Measurements from ENCODE around the gene RNF115. TPM values are rescaled to one million over a fixed set of nuclear protein-coding genes. Genes with fewer than 3 reads are reported as not detected.

Gene RNF115
- total RNA-seq, 1 donor from 2014 or later = 15.3 TPM

- Histone ChIP-seq H3K27me3 (ENCODE audit: insufficient read depth, low read length) (no peaks in the 10 kb centered on the region), H3K4me2 (ENCODE audit: low read length) (no peak overlapping the region), H3K4me1 (ENCODE audit: insufficient read depth, low read length) (peaks cover 8% of the 10 kb centered on the region), H3K79me2 (ENCODE audit: insufficient read depth, low read length) (no peaks in the 10 kb centered on the region), H3K36me3 (ENCODE audit: insufficient read depth, low read length) (no peaks in the 10 kb centered on the region), H4K20me1 (ENCODE audit: insufficient read depth, low read length) (no peaks in the 10 kb centered on the region), H2AFZ (ENCODE audit: low read depth, low read length) (no peak overlapping the region), H3K27ac (ENCODE audit: low read depth, low read length) (no peak overlapping the region), H3K4me3 (ENCODE audit: insufficient read depth, low read depth, low read length) (no peak overlapping the region), H3K9ac (ENCODE audit: low read length) (no peak overlapping the region), H3K9me3 (ENCODE audit: insufficient read depth, low read depth, low read length) (no peaks in the 10 kb centered on the region)
- no peak for TF ChIP-seq EZH2 (IDR thresholded peaks at IDR 0.05; ENCODE audit: insufficient read depth, low read length)
- TF ChIP-seq CTCF (IDR thresholded peaks at IDR 0.05; ENCODE audit: insufficient read depth, low read depth, low read length) = no peak
- DNase-seq (ENCODE audit: low read depth) = no peak
- no peak for FAIRE-seq
- H3K4me1 Mint-ChIP-seq (ENCODE audit: low read depth, unreplicated experiment) = peaks cover 19% of the 10 kb centered on the region
- H3K36me3 Mint-ChIP-seq (ENCODE audit: low read depth, unreplicated experiment) = no peaks in the 10 kb centered on the region
- H3K9me3 Mint-ChIP-seq (ENCODE audit: unreplicated experiment) = no peaks in the 10 kb centered on the region
- H3K27ac Mint-ChIP-seq (ENCODE audit: unreplicated experiment) = no peak overlapping the region
- no peak overlapping the region for H3K4me3 Mint-ChIP-seq (ENCODE audit: unreplicated experiment)
- H3K27me3 Mint-ChIP-seq (ENCODE audit: low read depth, unreplicated experiment) = peaks cover 4% of the 10 kb centered on the region
Observed at GRCh38 chr1:145710291-145711027, 113.4 kb downstream of the RNF115 start.

DNA sequence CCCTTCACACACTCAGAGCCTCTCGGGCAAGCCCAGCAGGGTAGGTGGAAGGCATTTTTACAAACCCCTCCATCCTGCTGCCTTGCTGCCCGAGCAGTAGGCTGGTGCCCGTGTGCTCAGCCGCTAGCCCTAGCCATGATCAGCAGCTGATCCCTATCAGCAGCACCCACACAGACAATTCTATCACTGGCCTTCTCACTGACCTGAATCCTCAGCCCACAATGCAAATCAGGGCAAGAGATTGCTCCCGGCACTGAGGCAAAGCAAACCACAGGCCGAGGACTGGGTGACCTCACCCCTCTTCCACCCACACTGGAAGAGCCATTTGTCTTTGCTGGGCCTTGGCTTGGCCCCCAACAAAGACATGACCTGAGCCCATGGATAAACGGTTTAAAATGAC, 115.8 kb downstream of the RNF115 start:
- no peak overlapping the region for H3K9ac ChIP-seq (ENCODE audit: low read length)
- no peaks in the 10 kb centered on the region for H3K36me3 ChIP-seq (ENCODE audit: insufficient read depth, low read length)
- no peak overlapping the region for H3K27ac ChIP-seq (ENCODE audit: low read depth, low read length)
- H3K4me1 Mint-ChIP-seq (ENCODE audit: low read depth, unreplicated experiment) = peaks cover 19% of the 10 kb centered on the region
- no peak overlapping the region for H2AFZ ChIP-seq (ENCODE audit: low read depth, low read length)
- no peak overlapping the region for H3K4me3 ChIP-seq (ENCODE audit: insufficient read depth, low read depth, low read length)
- H3K27ac Mint-ChIP-seq (ENCODE audit: unreplicated experiment) = peak overlapping the region; percentile 73
- TF ChIP-seq EZH2 (IDR thresholded peaks at IDR 0.05; ENCODE audit: insufficient read depth, low read length) = no peak
- TF ChIP-seq CTCF (IDR thresholded peaks at IDR 0.05; ENCODE audit: insufficient read depth, low read depth, low read length) = no peak
- no peak overlapping the region for H3K4me2 ChIP-seq (ENCODE audit: low read length)
- H3K4me1 ChIP-seq (ENCODE audit: insufficient read depth, low read length) = peaks cover 8% of the 10 kb centered on the region
- FAIRE-seq (no peak), DNase-seq (ENCODE audit: low read depth) (peak; percentile 50)
- no peaks in the 10 kb centered on the region for H3K27me3 ChIP-seq (ENCODE audit: insufficient read depth, low read length)
- no peak overlapping the region for H3K4me3 Mint-ChIP-seq (ENCODE audit: unreplicated experiment)
- H3K9me3 ChIP-seq (ENCODE audit: insufficient read depth, low read depth, low read length) = no peaks in the 10 kb centered on the region
- no peaks in the 10 kb centered on the region for H4K20me1 ChIP-seq (ENCODE audit: insufficient read depth, low read length)
- H3K27me3 Mint-ChIP-seq (ENCODE audit: low read depth, unreplicated experiment) = peaks cover 2% of the 10 kb centered on the region
- no peaks in the 10 kb centered on the region for H3K79me2 ChIP-seq (ENCODE audit: insufficient read depth, low read length)
- H3K36me3 Mint-ChIP-seq (ENCODE audit: low read depth, unreplicated experiment) = no peaks in the 10 kb centered on the region
- H3K9me3 Mint-ChIP-seq (ENCODE audit: unreplicated experiment) = no peaks in the 10 kb centered on the region

- no peak within 1 kb of the TSS for H2AFZ ChIP-seq (ENCODE audit: low read depth, low read length)
- no peak within 1 kb of the TSS for H3K27ac ChIP-seq (ENCODE audit: low read depth, low read length)
- Mint-ChIP-seq H3K27me3 (ENCODE audit: low read depth, unreplicated experiment) (peaks cover 2% of the 10 kb centered on the region), H3K4me1 (ENCODE audit: low read depth, unreplicated experiment) (peaks cover 19% of the 10 kb centered on the region), H3K9me3 (ENCODE audit: unreplicated experiment) (no peaks in the 10 kb centered on the region), H3K27ac (ENCODE audit: unreplicated experiment) (peak within 1 kb of the TSS; percentile 73), H3K36me3 (ENCODE audit: low read depth, unreplicated experiment) (no peaks in the 10 kb centered on the region), H3K4me3 (ENCODE audit: unreplicated experiment) (no peak within 1 kb of the TSS)
- H3K9me3 ChIP-seq (ENCODE audit: insufficient read depth, low read depth, low read length) = no peaks in the 10 kb centered on the region
- H3K4me1 ChIP-seq (ENCODE audit: insufficient read depth, low read length) = peaks cover 8% of the 10 kb centered on the region
- no peak for FAIRE-seq
- H3K36me3 ChIP-seq (ENCODE audit: insufficient read depth, low read length) = no peaks in the 10 kb centered on the region
- H4K20me1 ChIP-seq (ENCODE audit: insufficient read depth, low read length) = no peaks in the 10 kb centered on the region
- DNase-seq (ENCODE audit: low read depth) = no peak
- TF ChIP-seq EZH2 (IDR thresholded peaks at IDR 0.05; ENCODE audit: insufficient read depth, low read length) = no peak
- no peak for TF ChIP-seq CTCF (IDR thresholded peaks at IDR 0.05; ENCODE audit: insufficient read depth, low read depth, low read length)
- H3K4me2 ChIP-seq (ENCODE audit: low read length) = peak within 1 kb of the TSS; percentile 14
- H3K79me2 ChIP-seq (ENCODE audit: insufficient read depth, low read length) = no peaks in the 10 kb centered on the region
- H3K9ac ChIP-seq (ENCODE audit: low read length) = no peak within 1 kb of the TSS
- H3K4me3 ChIP-seq (ENCODE audit: insufficient read depth, low read depth, low read length) = no peak within 1 kb of the TSS
- no peaks in the 10 kb centered on the region for H3K27me3 ChIP-seq (ENCODE audit: insufficient read depth, low read length)
Observed at GRCh38 chr1:145707183-145707867, 116.6 kb downstream of the RNF115 start, which contains the start of gene PDZK1. Gene PDZK1 (minus strand): TSS chr1:145707368. CDS start chr1:145688021, 19,347 bp downstream.

All from astrocyte (in vitro differentiated cells and primary cell).